ENCODE results near the gene LONP2. TPM values are rescaled to one million over a fixed set of nuclear protein-coding genes. Genes with fewer than 3 reads are reported as not detected.
A peak's percentile ranks its signal among the peaks of the same experiment; 100 is the strongest.

LONP2 gene
- total RNA-seq, 2 donors from 2014 or later, result 44.2 to 59.1 TPM

GRCh38 chr16:48291303-48291702, 47.2 kb downstream of the LONP2 start:
- DNase-seq (no peak), ATAC-seq (no peak)
- TF ChIP-seq POLR2A (IDR thresholded peaks at IDR 0.05) (no peak), CTCF (IDR thresholded peaks at IDR 0.05) (no peak)
- 93 to 97% methylated on average over 3 of the region's 3 CpGs for WGBS, 2 donors
- peak overlapping the region in 1 of 4 donors; percentile 50 for H3K27ac ChIP-seq
- no peak overlapping the region for H3K4me3 ChIP-seq
- peaks cover 0 to 4% (median 0%) of the 10 kb centered on the region in 3 donors for H3K9me3 ChIP-seq
- peaks cover 0 to 9% of the 10 kb centered on the region in 2 donors for H3K36me3 ChIP-seq (replicated peaks in 1 of 2; ENCODE audit: insufficient read depth in 1 of 2, low read depth in 2 of 2)
- H3K27me3 ChIP-seq, result no peaks in the 10 kb centered on the region
- peaks cover 49% of the 10 kb centered on the region for H3K4me1 ChIP-seq
- intact Hi-C loops (cut with DNase I), result no loop called here

- peaks cover 0 to 4% (median 0%) of the 10 kb centered on the region in 3 donors for H3K9me3 ChIP-seq
- H3K4me3 ChIP-seq, result no peak overlapping the region
- H3K4me1 ChIP-seq, result peaks cover 50% of the 10 kb centered on the region
- 65 to 68% methylated on average over 4 of the region's 4 CpGs for WGBS, 2 donors
- H3K27ac ChIP-seq, result peak overlapping the region; percentile 6 to 50 (median 44)
- ATAC-seq (no peak), DNase-seq (no peak)
- TF ChIP-seq CTCF (IDR thresholded peaks at IDR 0.05) (no peak), POLR2A (IDR thresholded peaks at IDR 0.05) (no peak)
- peaks cover 0 to 6% of the 10 kb centered on the region in 2 donors for H3K36me3 ChIP-seq (replicated peaks in 1 of 2; ENCODE audit: insufficient read depth in 1 of 2, low read depth in 2 of 2)
- H3K27me3 ChIP-seq, result no peaks in the 10 kb centered on the region
- intact Hi-C loops (cut with DNase I), result no loop called here
Measured at GRCh38 chr16:48291754-48292153, 47.7 kb downstream of the LONP2 start.

- no peak for TF ChIP-seq CTCF (IDR thresholded peaks at IDR 0.05)
- TF ChIP-seq POLR2A (IDR thresholded peaks at IDR 0.05), result no peak
- Histone ChIP-seq H3K9me3 (no peaks in the 10 kb centered on the region), H3K4me1 (peaks cover 49% of the 10 kb centered on the region), H3K27me3 (no peaks in the 10 kb centered on the region), H3K36me3 (replicated peaks in 1 of 2; ENCODE audit: insufficient read depth in 1 of 2, low read depth in 2 of 2) (peaks cover 0 to 12% of the 10 kb centered on the region in 2 donors), H3K27ac (peak overlapping the region; percentile 6 to 50 (median 44)), H3K4me3 (no peak overlapping the region)
- DNase-seq (no peak), ATAC-seq (peak; percentile 51)
- WGBS, 2 donors, result 29 to 37% methylated on average over 2 of the region's 2 CpGs
- intact Hi-C loops (cut with DNase I), result no loop called here
Measured at GRCh38 chr16:48292452-48292851, 48.4 kb downstream of the LONP2 start.

GRCh38 chr16:48294724-48295123, 50.6 kb downstream of the LONP2 start:
- no peak for DNase-seq
- peaks cover 61% of the 10 kb centered on the region for H3K4me1 ChIP-seq
- H3K27me3 ChIP-seq, result no peaks in the 10 kb centered on the region
- intact Hi-C loops (cut with DNase I), result no loop called here
- no peak overlapping the region for H3K4me3 ChIP-seq
- H3K9me3 ChIP-seq, result no peaks in the 10 kb centered on the region
- 88 to 90% methylated on average over 1 of the region's 1 CpG for WGBS, 2 donors
- ATAC-seq, result no peak
- H3K27ac ChIP-seq, result peak overlapping the region; percentile 18 to 77 (median 60)
- no peak for TF ChIP-seq POLR2A (IDR thresholded peaks at IDR 0.05)
- TF ChIP-seq CTCF (IDR thresholded peaks at IDR 0.05), result no peak
- H3K36me3 ChIP-seq (replicated peaks in 1 of 2; ENCODE audit: insufficient read depth in 1 of 2, low read depth in 2 of 2), result peaks cover 0 to 12% of the 10 kb centered on the region in 2 donors

Measured in body of pancreas (tissue), 4 donors.